T-helper 1 cell treated with Interleukin-12 subunit alpha and Interleukin-12 subunit beta and Interleukin-4 antibody, amounts not matched to agents 30 ng/mL and 1 ng/mL, for 36 hours (primary cell): ENCODE data around the gene GAL3ST2. TPM values are rescaled to one million over a fixed set of nuclear protein-coding genes. Genes with fewer than 3 reads are reported as not detected.
"Not testable (repeated sequence)": the region's sequence is repeated elsewhere in the genome, so short reads cannot be mapped to it uniquely, and the experiment has no call there.

Experiments used
- intact Hi-C: fragments of 100-400 bp; cut with micrococcal nuclease; formaldehyde crosslinking; loops from one replicate; pipeline ENCODE4 v1.15.1; 2024
- total RNA-seq: library from RNA; stranded (reverse); gene quantifications from 2 replicates; pipeline ENCODE4 v1.2.3, GENCODE V29; 2022

GAL3ST2 gene
- total RNA-seq, 1 donor from 2014 or later, result not detected

DNA sequence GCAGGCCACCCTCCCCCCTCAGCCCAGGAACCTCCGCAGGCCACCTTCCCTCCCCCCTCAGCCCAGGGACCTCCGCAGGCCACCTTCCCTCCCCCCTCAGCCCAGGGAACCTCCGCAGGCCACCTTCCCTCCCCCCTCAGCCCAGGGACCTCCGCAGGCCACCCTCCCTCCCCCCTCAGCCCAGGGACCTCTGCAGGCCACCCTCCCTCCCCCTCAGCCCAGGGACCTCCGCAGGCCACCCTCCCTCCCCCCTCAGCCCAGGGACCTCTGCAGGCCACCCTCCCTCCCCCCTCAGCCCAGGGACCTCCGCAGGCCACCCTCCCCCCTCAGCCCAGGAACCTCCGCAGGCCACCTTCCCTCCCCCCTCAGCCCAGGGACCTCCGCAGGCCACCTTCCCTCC, 29.6 kb downstream of the GAL3ST2 start:
- intact Hi-C loops, result not testable (repeated sequence)

DNA sequence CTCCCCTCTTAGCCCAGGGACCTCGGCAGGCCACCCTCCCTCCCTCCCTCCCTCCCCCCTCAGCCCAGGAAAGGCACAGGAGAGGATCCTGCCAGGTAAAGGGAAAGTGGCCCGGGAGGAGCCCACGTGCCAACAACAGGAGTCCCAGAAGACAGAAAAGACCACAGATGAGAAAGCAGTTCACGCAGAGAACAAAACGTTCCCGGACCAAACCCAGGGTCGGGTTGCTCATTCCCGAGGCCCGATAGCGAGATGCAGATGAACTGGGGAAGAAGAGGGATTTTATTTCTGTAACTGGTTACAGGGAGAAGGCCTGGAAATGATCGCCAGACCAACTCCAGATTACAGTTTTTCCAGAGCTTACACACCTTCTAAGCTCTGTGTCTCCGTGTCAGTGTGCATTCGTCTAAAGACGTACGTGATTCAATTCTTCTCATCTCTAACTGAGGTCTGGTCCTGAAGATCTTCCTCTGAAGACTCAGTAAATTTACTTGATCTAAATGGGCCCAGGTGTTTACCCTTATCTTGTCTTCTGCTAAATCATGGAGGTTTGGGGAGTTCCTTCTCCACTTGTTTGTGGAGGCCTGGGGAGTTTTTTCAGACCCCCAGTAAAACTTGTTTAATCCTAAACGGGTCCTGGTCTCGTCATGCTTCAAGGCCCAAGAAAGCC, 31.6 kb downstream of the GAL3ST2 start:
- intact Hi-C loops, result no loop called here

DNA sequence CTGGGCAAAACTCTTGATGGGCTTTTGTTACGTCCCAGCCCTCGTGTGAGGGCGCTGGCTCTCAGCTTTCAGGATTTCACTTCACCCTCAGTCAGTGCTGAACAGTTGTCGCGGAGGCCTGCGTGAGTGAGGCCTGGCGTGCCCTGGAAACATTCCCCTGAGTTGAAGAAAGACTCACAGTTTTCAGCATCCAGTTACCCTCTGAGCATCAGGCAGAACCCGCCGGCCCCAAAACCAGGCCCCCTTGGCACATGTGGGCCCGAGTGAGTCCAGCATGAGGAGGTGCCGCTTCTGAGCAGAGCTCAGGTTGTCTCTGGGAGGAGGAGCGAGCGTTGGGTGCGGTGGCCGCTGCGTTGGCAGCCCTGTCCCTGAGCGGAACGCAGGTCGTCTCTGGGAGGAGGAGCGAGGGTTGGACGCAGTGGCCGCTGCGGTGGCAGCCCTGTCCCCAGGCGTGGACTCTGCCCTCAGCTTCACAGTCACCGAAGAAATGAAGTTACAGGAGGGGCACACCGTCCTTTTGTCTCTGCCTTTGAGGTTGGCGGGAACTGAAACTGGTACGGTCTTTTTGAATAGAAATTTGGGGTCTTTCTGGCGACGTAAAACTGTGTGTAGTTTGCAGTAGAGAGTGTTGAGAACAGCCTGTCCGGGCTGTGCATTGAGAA, 32.2 kb downstream of the GAL3ST2 start, which contains the start of gene NEU4:
TSS of gene NEU4 (plus strand) at position 473 of the 662 bp plus-strand sequence. CDS start 5,292 bp downstream, outside the sequence.
- intact Hi-C loops, result no loop called here

DNA sequence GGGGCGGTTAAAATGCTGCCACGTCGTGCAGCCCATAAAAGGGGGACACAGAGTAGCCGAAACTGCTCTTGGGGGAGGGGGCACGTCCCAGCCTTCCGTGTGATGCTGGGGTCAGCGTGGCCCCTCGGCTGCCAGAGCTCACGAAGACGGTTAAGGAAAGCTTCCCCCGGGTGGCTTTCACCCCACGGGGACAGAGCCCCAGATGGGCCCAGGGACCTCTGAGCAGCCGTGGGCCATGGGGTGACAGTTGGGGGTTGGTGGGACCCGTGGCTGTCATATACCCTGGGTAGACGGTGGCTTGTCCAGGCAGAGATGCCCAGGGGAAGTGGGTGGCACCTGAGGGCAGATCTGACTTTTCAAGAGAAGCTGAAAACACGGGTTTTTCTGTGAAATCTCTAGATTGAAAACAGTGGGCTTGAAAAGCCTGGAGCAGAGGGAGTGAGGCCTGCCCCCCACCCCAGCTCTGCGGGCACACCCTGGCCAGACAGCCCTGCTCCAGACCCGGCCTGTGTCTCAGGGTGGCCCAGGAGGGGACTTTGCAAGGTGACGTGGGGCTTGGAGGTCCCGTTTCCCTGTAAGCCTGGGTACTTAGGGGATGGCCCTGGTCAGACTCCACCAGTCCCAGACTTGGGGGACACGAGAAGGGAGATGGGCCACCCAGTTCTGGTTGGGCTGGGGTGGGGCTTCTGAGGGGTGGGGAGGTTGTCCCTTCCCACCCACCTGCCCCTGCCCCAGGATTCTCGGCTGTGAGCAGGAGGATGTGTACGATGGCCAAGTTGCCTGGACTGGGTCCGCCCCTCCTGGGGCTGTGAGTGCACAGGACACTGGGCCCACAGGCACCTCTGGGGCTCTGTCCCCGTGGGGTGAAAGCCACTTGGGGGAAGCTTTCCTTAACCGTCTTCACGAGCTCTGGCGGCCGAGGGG, 33.0 kb downstream of the GAL3ST2 start:
- intact Hi-C loops, result no loop called here

DNA sequence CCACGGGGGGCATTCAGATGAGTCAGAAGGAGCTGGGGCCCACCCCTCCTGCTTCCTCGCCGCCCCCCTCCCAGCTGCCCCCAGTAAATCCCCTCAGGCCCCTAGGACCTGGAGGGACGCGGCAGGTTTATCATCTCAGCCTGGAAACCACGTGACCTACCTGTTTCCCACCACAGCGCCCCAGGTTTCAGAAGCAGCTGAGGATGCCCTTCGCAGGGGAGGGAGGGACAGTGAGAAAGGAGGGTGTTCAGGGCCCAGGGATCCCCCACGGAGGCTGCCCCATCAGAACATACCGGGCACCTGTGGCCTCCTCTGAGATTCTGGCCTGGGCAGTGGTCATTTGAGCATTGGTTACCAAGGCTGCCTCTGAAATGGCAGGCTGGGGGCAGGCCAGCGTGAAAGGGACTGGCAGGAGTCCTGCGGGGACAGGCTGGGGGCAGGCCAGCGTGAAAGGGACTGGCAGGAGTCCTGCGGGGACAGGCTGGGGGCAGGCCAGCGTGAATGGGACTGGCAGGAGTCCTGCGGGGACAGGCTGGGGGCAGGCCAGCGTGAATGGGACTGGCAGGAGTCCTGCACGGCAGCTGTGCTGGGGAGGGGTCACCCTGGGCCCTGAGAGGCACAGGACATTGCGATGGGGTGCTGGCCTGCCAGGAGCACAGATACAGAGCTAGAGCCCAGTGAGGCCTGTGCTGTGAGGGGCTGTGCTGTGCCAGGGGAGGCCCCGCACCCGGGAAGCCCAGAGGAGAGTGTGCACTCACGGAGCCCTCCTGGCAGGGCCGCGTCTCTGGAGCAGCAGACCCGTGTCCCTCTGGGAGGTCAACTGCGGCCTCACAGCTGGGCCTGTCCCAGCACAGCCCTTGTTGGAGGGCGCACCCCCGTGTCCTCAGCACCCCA, 33.9 kb downstream of the GAL3ST2 start:
- intact Hi-C loops, result no loop called here

DNA sequence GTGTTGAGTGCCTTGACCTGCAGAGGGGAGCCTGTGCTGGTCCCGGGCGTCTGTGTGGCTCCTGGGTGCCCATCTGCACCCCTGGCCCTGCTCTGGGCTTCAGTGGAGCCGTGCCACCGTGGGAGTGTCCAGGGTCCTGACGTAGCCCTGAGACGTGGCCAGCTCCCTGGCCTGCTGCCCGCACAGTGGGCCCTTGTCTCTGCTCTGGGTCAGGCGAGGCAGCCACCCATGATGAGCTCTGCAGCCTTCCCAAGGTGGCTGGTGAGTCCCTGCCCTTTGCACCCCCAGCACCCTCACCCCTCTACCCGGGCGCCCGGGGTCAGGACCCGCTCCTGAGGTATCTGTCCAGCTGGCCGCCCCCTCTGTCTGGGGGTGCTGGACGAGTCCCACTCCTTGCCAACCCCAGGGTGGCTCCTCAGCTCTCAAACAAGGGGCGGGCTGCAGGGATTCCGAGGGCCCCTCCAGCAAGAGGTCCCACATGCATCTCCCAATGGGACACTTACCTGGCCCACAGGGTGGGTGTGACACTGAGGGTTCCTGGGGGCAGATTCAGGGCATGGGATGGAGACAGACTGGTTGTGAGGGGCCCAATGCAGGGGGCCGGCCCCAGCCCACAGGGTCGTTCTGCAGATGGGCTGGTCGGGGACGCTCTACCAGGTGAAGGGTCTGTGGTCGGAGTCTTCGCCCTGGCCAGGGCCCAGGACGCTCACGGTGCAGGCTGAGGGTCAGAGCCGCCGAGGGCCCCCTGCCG, 34.8 kb downstream of the GAL3ST2 start:
- intact Hi-C loops, result no loop called here

DNA sequence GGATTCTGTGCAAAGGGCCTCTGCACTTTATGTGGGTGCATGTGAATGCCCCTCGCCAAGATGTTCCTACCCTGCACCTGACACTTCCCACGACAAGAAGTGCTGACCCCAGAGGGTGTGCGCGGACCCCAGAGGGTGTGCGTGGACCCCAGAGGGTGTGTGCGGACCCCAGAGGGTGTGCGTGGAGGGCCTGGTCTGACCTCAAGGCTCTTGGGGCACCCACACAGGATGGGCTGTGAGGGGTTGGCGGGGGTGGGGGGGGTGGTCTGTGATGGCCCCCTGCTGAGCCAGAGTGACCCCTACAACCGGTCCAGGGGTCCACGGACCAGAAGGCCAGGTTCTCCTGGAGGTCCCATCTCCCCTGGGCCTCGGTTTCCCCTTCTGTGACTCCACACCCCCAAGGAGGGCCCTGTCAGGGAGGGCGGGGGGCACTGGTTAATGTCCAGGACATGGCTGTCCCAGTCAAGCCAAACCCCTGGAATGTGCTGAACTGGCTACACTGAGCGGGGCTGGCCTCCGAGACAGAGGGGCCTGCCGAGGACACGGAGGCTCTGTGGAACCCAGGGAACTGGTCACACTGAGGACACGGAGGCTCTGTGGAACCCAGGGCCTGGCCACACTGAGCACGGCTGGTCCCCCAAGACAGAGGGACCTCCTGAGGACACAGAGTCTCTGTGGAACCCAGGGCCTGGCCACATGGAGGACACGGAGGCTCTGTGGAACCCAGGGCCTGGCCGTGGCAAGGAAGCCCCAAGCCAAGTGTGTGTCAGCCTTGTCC, 35.5 kb downstream of the GAL3ST2 start:
- intact Hi-C loops, result no loop called here

DNA sequence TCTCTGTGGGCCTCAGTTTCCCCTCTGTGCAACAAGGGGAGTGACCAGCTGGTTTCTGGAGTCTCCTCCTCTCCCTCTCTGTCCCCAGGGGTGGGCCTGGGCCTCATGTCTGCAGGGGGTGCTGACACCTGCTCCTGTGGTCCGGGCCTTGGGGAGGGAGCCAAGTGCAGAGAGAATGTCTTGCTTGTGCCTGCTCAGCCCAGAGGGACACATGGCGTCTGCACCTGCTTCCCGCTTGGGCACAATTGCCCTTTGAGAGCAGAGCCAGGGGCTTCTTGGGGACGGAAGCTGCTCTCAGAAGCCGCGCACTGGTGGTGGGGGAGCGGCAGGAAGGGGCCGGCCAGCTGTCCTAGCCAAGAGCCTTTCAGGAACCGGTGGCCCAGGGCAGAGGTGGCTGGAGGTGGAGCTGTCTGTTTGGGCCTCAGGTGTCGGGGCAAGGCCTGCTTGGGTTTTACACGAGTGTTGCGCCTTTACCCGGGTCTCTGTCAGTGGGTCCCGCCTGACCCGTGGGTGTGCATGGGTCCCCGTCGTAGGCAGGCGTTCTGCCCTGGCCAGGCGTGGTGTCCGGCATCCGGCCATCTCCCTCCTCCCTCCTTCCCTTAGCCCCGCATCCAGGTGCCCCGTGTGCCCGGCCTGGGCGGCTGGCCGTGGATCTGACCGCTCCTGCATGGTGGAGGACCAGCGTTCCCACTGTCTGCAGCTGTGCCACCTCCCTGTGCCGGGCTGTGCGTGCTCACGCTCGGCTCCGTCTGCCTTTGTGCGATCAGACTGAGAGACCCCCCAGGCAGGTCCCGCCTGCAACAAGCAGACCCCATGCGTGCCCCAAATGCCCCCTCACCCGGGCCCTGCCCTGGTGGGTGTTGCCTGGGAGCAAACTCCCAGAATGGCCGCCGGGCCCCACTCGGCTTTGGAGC, 36.4 kb downstream of the GAL3ST2 start:
- intact Hi-C loops, result no loop called here

DNA sequence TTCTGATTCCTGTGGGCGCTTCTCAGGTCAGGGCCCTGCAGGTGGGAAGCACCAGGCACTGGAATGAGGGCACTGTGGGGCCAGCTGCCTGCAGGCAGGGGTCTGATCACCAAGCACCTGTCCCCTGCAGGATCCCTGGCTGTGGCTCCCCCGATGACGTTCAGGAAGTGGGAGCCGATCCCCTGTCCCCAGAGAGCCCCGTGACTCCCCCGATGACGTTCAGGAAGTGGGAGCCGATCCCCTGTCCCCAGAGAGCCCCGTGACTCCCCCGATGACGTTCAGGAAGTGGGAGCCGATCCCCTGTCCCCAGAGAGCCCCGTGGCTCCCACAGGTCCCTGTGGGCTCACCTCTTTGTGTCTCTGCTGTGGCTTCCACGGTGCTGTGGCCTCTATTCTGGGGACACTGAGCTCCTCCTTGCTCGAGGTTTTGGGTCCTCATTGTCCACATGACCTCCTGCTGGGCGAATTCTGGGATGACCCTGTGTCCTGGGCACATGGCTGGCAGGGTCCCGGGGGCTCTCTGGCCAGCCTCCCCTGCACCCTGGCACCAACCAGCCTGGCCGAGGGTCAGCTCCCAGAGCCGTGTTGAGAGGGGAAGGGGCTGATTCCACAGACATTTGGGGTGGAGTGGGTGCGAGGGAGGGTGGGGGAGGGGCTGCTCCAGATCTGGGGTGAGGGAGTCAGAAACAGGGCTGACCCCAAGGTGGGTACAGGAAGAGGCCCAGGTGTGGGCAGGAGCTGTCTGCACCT, 37.2 kb downstream of the GAL3ST2 start:
- intact Hi-C loops, result no loop called here

DNA sequence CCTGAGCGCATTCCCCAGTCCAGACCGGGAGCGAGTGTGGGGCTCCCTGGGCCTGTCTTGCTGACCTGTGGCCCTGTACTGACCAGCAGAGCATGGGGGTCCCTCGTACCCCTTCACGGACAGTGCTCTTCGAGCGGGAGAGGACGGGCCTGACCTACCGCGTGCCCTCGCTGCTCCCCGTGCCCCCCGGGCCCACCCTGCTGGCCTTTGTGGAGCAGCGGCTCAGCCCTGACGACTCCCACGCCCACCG, 37.7 kb downstream of the GAL3ST2 start:
- intact Hi-C loops, result no loop called here

DNA sequence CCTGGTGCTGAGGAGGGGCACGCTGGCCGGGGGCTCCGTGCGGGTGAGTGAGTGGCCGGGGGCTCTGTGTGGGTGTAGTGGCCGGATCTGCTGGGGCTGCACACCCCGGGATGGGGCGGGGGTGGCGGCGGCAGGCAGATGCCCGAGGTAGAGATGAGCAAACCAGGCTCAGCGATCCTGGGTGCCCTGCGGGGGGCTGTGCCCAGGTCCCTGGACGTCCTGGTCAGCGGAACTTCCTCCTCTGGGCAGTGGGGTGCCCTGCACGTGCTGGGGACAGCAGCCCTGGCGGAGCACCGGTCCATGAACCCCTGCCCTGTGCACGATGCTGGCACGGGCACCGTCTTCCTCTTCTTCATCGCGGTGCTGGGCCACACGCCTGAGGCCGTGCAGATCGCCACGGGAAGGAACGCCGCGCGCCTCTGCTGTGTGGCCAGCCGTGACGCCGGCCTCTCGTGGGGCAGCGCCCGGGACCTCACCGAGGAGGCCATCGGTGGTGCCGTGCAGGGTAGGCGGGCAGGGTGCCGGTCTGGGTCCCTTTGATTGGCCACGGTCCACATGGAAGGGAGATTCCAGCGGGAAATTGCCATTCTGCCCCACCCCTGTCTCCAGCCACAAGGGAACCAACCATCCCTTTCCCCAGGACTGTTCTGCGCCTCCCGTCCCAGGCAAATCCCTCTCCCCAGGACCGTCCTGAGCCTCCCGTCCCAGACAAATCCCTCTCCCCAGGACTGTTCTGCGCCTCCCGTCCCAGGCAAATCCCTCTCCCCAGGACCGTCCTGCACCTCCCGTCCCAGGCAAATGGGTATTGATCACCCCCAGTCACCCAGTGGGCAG, 38.2 kb downstream of the GAL3ST2 start:
- intact Hi-C loops, result no loop called here

DNA sequence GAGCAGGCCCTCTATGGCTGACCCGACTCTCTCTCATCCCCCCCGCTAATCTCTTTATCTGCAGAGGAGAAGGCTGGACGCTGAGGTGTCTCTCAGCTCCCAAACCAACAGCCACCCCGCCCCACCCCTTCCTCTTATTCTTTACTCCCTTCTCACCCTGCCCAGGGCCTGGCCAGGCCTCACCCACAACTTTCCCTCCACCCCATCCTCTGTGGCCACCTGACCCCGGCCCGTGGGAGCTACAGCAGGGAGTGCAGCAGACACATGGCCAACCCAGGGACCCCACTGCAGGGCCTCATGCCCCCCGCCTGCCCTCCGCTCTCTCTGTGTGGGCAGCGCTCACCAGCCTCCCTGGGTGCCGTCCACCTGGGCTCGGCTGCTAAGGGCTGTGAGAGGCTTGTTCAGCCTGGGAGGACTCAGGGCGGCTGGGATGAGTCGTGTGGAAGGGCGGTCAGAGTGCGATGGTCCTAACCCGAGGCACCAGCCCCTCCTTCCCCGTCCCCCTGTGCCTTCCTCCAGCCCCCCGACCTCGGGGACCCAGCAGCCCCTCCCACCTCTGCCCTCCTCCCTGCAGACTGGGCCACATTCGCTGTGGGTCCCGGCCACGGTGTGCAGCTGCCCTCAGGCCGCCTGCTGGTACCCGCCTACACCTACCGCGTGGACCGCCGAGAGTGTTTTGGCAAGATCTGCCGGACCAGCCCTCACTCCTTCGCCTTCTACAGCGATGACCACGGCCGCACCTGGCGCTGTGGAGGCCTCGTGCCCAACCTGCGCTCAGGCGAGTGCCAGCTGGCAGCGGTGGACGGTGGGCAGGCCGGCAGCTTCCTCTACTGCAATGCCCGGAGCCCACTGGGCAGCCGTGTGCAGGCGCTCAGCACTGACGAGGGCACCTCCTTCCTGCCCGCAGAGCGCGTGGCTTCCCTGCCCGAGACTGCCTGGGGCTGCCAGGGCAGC, 39.1 kb downstream of the GAL3ST2 start:
- intact Hi-C loops, result no loop called here

DNA sequence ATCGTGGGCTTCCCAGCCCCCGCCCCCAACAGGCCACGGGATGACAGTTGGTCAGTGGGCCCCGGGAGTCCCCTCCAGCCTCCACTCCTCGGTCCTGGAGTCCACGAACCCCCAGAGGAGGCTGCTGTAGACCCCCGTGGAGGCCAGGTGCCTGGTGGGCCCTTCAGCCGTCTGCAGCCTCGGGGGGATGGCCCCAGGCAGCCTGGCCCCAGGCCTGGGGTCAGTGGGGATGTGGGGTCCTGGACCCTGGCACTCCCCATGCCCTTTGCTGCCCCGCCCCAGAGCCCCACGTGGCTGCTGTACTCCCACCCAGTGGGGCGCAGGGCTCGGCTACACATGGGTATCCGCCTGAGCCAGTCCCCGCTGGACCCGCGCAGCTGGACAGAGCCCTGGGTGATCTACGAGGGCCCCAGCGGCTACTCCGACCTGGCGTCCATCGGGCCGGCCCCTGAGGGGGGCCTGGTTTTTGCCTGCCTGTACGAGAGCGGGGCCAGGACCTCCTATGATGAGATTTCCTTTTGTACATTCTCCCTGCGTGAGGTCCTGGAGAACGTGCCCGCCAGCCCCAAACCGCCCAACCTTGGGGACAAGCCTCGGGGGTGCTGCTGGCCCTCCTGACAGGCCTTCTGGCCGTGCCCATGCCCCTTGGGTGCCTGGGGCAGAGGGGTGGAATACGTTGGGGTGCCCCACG, 40.0 kb downstream of the GAL3ST2 start:
- intact Hi-C loops, result no loop called here

DNA sequence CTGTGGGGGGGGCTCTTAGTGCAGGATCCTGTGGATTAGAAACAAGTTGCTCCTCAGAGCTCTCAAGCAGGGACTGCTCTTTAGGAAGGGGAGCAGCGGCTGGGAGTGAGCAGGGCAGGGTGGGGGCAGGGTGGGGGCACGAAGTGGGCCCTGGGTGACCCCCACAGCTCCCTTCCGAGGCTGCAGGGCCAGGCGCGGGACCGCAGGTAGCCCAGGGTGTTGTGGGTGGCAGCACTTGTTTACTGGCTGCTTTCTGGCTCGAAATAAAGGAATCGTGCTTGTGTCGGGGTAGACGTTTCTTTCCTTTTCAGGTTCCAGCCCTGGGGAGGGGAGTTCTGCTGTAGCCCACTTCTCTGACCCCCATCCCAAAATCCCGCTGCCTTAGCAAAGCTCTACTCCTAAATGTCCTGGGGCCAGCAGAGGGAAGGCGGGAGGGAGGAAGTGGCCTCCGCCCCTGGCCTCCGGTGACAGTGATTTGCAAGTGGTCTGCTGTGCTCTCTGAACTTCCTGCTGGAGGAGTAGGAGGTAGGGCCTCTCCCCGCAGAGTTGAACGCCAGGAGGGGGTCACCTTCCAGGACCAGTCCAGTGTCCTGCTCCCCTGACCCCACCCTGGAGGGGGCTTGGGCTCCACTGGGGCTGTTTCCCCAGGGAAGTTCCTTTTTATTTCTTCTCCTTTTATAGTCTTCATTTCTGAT, 40.7 kb downstream of the GAL3ST2 start:
- intact Hi-C loops, result no loop called here

DNA sequence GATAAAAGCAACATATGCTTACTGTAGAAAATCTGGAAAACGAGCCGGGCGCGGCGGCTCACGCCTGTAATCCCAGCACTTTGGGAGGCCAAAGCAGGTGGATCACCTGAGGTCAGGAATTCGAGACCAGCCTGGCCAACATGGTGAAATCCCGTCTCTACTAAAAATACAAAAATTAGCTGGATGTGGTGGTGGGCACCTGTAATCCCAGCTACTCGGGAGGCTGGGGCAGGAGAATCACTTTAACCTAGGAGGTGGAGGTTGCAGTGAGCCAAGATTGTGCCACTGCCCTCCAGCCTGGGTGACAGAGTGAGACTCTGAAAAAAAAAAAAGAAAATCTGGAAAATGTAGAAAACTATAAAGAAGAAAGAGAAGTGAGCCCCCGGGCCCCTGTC, 41.2 kb downstream of the GAL3ST2 start:
- intact Hi-C loops, result not testable (repeated sequence)
